Panc1 (cell line): ENCODE data around the gene MMP17. TPM values are rescaled to one million over a fixed set of nuclear protein-coding genes. Genes with fewer than 3 reads are reported as not detected.

Experiments
- ATAC-seq: fragments of 200-7000 bp; cut with Tn5 transposase; 2 replicates; pipeline ENCODE4 v1.9.1; 2020; ENCODE audit warnings: mild to moderate bottlenecking, moderate library complexity
- BruUV-seq: library from RNA; stranded (reverse); fragments of 400-500 nt; replicated peaks from 2 replicates; lab custom pipeline; 2021; lab: Mats Ljungman, UMichigan
- CTCF ChIA-PET: fragments of 300-600 bp; sonication (Branson Sonifier 250); formaldehyde crosslinking; loops from one replicate; lab custom pipeline; 2022; ENCODE audit warnings: antibody characterized with exemption; lab: Charles Lee
- POLR2A ChIA-PET: fragments of 300-600 bp; sonication (Branson Sonifier 250); formaldehyde crosslinking; loops from one replicate; lab custom pipeline; 2022; ENCODE audit warnings: antibody characterized with exemption; lab: Charles Lee
- DNase-seq: peaks from one replicate; pipeline ENCODE4 v3.0.0-alpha.2; 2010; ENCODE audit warnings: low read depth, low spot score
- H3K27ac ChIP-seq: 2 replicates; pipeline ENCODE4 v1.5.1; 2011; ENCODE audit warnings: mild to moderate bottlenecking, low read length, inconsistent platforms
- H3K27me3 ChIP-seq: fragments of 200-500 bp; sonication (Bioruptor generic); 2 replicates; pipeline ENCODE4 v1.6.0; 2014; ENCODE audit warnings: low read length, inconsistent platforms; ENCODE audit not compliant: control insufficient read depth, insufficient read depth
- H3K36me3 ChIP-seq: fragments of 200-500 bp; sonication (Bioruptor generic); 2 replicates; pipeline ENCODE4 v1.5.1; 2014; ENCODE audit warnings: inconsistent platforms, mild to moderate bottlenecking, low read length, moderate library complexity; ENCODE audit not compliant: control insufficient read depth, insufficient read depth
- H3K4me1 ChIP-seq: 2 replicates; pipeline ENCODE4 v1.5.1; 2011; ENCODE audit warnings: inconsistent platforms, mild to moderate bottlenecking, low read length, moderate library complexity; ENCODE audit not compliant: control insufficient read depth, insufficient read depth
- H3K4me3 ChIP-seq, 2 experiments: 2 replicates each; pipeline ENCODE4 v1.5.1; 2011 to 2012; ENCODE audit warnings: low read depth in 2 of 2, low read length in 2 of 2, mild to moderate bottlenecking in 2 of 2, inconsistent platforms in 1 of 2, moderate library complexity in 1 of 2
- H3K9me3 ChIP-seq: fragments of 200-500 bp; sonication (Bioruptor generic); 2 replicates; pipeline ENCODE4 v1.5.1; 2014; ENCODE audit warnings: low read depth, mild to moderate bottlenecking, inconsistent platforms, low read length, moderate library complexity; ENCODE audit not compliant: control insufficient read depth, insufficient read depth
- CTCF ChIP-seq: fragments of 450-650 bp; IDR thresholded peaks from 2 replicates; pipeline ENCODE4 v1.5.1; 2017; ENCODE audit warnings: mild to moderate bottlenecking
- POLR2AphosphoS5 ChIP-seq: IDR thresholded peaks from 2 replicates; pipeline ENCODE4 v1.6.1; 2012; ENCODE audit warnings: mild to moderate bottlenecking, low read depth, low read length, moderate library complexity
- REST ChIP-seq, 2 experiments: IDR thresholded peaks; 2 replicates each; pipeline ENCODE4 v1.6.1; 2011 to 2012; ENCODE audit warnings: low read depth in 2 of 2, control low read depth in 1 of 2, low read length in 1 of 2, mild to moderate bottlenecking in 1 of 2, moderate library complexity in 1 of 2; ENCODE audit not compliant: insufficient read depth in 1 of 2
- SIN3A ChIP-seq: IDR thresholded peaks from 2 replicates; pipeline ENCODE4 v1.6.1; 2012; ENCODE audit warnings: low read depth, mild to moderate bottlenecking, low read length, moderate library complexity, borderline replicate concordance; ENCODE audit not compliant: insufficient read depth
- TCF7L2 ChIP-seq: IDR thresholded peaks from 2 replicates; pipeline ENCODE4 v1.6.1; 2011; ENCODE audit warnings: mild to moderate bottlenecking, low read depth, low read length, inconsistent platforms
- in situ Hi-C: cut with HindIII; loops from 2 replicates; pipeline ENCODE4 v1.10.0; 2016; ENCODE audit warnings: low sequenced_read_pairs, low pct_unique_long_range_greater_than_20kb
- intact Hi-C: fragments of 100-400 bp; cut with micrococcal nuclease; formaldehyde crosslinking; loops from one replicate; pipeline ENCODE4 v1.10.0; 2022; ENCODE audit not compliant: unreplicated experiment
- total RNA-seq: library from RNA; stranded (reverse); gene quantifications from one replicate; pipeline ENCODE4 v1.2.1, GENCODE V29; 2021; ENCODE audit not compliant: unreplicated experiment

Gene MMP17
- total RNA-seq, 1 experiment from 2014 or later = 30.0 TPM

DNA sequence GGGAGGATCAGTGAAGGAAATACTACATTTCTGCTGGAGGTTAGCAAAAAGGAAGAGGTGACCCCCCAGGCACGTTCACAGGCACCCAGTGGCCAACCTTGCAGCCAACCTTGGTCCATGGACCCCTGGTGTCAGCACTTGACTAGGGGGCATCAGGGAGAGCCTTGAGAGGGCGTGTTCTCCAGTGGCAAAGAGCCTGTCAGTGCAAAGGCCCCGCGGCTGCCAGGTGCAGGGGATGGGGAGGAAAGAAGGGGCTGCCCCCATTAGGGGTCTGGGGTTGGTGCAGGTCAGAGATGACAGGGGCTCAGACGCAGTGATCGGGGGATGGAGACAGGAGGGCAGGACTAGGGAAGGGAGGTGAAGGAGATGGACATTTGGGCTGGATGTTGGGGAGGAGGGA is 43.5 kb downstream of the MMP17 start:
- no peaks in the 10 kb centered on the region for H3K27me3 ChIP-seq
- no peaks in the 10 kb centered on the region for H3K36me3 ChIP-seq
- intact Hi-C loops (no loop called here), in situ Hi-C loops (no loop called here)
- no peaks in the 10 kb centered on the region; the same call in 1 of the 2 replicates for H3K9me3 ChIP-seq
- ChIA-PET CTCF (no interaction called here), POLR2A (no interaction called here)
- peaks cover 16% of the 10 kb centered on the region for H3K4me1 ChIP-seq
- H3K4me3 ChIP-seq = no peak overlapping the region
- TF ChIP-seq TCF7L2 (no peak), REST (IDR thresholded peaks at IDR 0.05; ENCODE audit: insufficient read depth in 1 of 2, low read depth in 2 of 2, low read length in 1 of 2) (no peak), POLR2AphosphoS5 (no peak), CTCF (no peak), SIN3A (no peak)
- H3K27ac ChIP-seq = peak overlapping the region; percentile 66
- ATAC-seq (no peak), DNase-seq (no peak)
- no TSS peak for BruUV-seq

DNA sequence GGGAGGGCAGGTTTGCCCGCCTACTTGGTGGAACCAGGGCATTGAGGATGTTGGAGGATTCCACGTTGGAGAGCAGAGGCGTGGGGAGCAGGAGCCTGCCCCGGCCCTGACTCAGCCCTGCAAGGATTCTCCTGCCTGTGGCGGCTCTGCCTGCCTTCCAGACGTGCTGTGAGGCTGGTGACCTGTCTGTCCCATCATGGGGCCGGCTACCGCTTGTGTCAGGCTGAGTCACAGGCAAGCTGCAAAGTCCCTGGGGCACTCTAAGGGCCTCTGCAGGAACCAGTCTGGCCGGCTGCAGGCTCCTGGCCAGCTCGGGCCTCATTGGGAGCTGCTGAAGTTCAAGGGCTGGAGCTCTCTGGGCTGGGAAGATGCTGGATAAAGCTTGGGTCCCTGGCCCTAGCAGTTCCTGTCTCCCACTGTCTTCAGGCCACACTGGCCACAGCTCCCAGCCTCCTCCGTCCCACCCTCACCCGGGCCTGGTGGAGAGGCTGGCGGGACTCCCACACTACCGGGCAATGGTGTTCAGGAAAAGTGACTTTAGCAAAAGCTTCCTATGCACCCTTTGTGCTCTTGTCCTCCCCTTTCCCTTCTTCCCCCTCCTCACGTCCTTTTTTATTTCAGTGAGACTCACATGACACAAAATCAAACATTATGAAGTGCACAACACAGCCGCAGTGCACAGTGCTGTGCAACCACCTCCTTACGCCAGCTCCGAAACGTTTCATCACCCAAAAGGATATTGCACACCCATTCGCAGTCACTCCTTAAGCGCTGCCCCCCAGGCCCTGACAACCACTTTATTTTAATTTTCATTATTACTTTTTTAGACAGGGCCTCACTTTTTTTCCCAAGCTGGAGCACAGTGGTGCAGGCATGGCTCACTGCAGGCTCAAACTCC is 44.2 kb downstream of the MMP17 start:
- DNase-seq = no peak
- BruUV-seq = no TSS peak
- peak; percentile 97 for ATAC-seq
- Histone ChIP-seq H3K9me3 (no peaks in the 10 kb centered on the region; the same call in 1 of the 2 replicates), H3K4me3 (no peak overlapping the region), H3K27me3 (no peaks in the 10 kb centered on the region), H3K27ac (peak overlapping the region; percentile 66), H3K36me3 (no peaks in the 10 kb centered on the region), H3K4me1 (peaks cover 16% of the 10 kb centered on the region)
- in situ Hi-C loops (no loop called here), intact Hi-C loops (no loop called here)
- TF ChIP-seq REST (IDR thresholded peaks at IDR 0.05; ENCODE audit: insufficient read depth in 1 of 2, low read depth in 2 of 2, low read length in 1 of 2) (0 out of 4 replicates have a peak, but pooled peaks of 1 of the 2 experiments have one; percentile 31), CTCF (no peak), POLR2AphosphoS5 (no peak; the same call in 1 of the 2 replicates)
- ChIA-PET POLR2A (no interaction called here), CTCF (no interaction called here)
